Adipocyte (in vitro differentiated cells): Measurements from ENCODE around the gene LMO3.

ENCODE experiments used
- DNase-seq: peaks from one replicate; pipeline ENCODE4 v3.0.0-alpha.2; 2015; ENCODE audit warnings: low read depth
- H3K27me3 ChIP-seq: replicated peaks from 2 replicates; pipeline ENCODE4 v1.7.0; 2013; ENCODE audit warnings: mild to moderate bottlenecking, low read length, moderate library complexity; ENCODE audit not compliant: control insufficient read depth, insufficient read depth
- H3K36me3 ChIP-seq: 2 replicates; pipeline ENCODE4 v1.7.0; 2013; ENCODE audit warnings: low read length, mild to moderate bottlenecking, moderate library complexity; ENCODE audit not compliant: control insufficient read depth, insufficient read depth, severe bottlenecking
- H3K4me1 ChIP-seq: 2 replicates; pipeline ENCODE4 v1.7.0; 2013; ENCODE audit warnings: mild to moderate bottlenecking, low read length, moderate library complexity; ENCODE audit not compliant: control insufficient read depth, insufficient read depth
- H3K4me3 ChIP-seq: 2 replicates; pipeline ENCODE4 v1.7.0; 2013; ENCODE audit warnings: mild to moderate bottlenecking, low read length, moderate library complexity
- H3K9ac ChIP-seq: 2 replicates; pipeline ENCODE4 v1.7.0; 2013; ENCODE audit warnings: mild to moderate bottlenecking, low read length, moderate library complexity
- H3K9me3 ChIP-seq: 2 replicates; pipeline ENCODE4 v1.7.0; 2013; ENCODE audit warnings: mild to moderate bottlenecking, low read length, moderate library complexity; ENCODE audit not compliant: control insufficient read depth

The LMO3 gene

GRCh38 chr12:16579041-16579440, 26.9 kb downstream of the LMO3 start:
- Histone ChIP-seq H3K4me1 (peaks cover 30% of the 10 kb centered on the region), H3K9ac (peak overlapping the region; percentile 46), H3K36me3 (no peaks in the 10 kb centered on the region), H3K9me3 (no peaks in the 10 kb centered on the region), H3K4me3 (no peak overlapping the region), H3K27me3 (no peaks in the 10 kb centered on the region)
- no peak for DNase-seq

GRCh38 chr12:16573398-16574077, 32.4 kb downstream of the LMO3 start:
- no peaks in the 10 kb centered on the region for H3K36me3 ChIP-seq
- H3K9ac ChIP-seq = peak overlapping the region; percentile 60
- H3K4me1 ChIP-seq = peaks cover 24% of the 10 kb centered on the region
- DNase-seq = no peak
- H3K4me3 ChIP-seq = peak overlapping the region; percentile 31
- H3K27me3 ChIP-seq = no peaks in the 10 kb centered on the region
- no peaks in the 10 kb centered on the region for H3K9me3 ChIP-seq

- H3K4me1 ChIP-seq = peaks cover 26% of the 10 kb centered on the region
- no peak overlapping the region for H3K4me3 ChIP-seq
- H3K9me3 ChIP-seq = no peaks in the 10 kb centered on the region
- H3K36me3 ChIP-seq = no peaks in the 10 kb centered on the region
- no peak overlapping the region for H3K9ac ChIP-seq
- no peaks in the 10 kb centered on the region for H3K27me3 ChIP-seq
- no peak for DNase-seq
These were observed 37.1 kb downstream of the LMO3 start for GRCh38 chr12:16568873-16569272.

GRCh38 chr12:16564675-16565074, 41.3 kb downstream of the LMO3 start:
- no peak for DNase-seq
- H3K36me3 ChIP-seq = peaks cover 9% of the 10 kb centered on the region
- H3K4me3 ChIP-seq = no peak overlapping the region
- H3K27me3 ChIP-seq = no peaks in the 10 kb centered on the region
- peaks cover 15% of the 10 kb centered on the region for H3K4me1 ChIP-seq
- no peaks in the 10 kb centered on the region for H3K9me3 ChIP-seq
- H3K9ac ChIP-seq = no peak overlapping the region

- Histone ChIP-seq H3K9me3 (no peaks in the 10 kb centered on the region), H3K27me3 (no peaks in the 10 kb centered on the region), H3K4me3 (no peak overlapping the region), H3K9ac (no peak overlapping the region), H3K36me3 (peaks cover 19% of the 10 kb centered on the region), H3K4me1 (peaks cover 10% of the 10 kb centered on the region)
- no peak for DNase-seq
These were observed 42.5 kb downstream of the LMO3 start for GRCh38 chr12:16563504-16563903.

- DNase-seq = no peak
- H3K9ac ChIP-seq = no peak overlapping the region
- H3K27me3 ChIP-seq = no peaks in the 10 kb centered on the region
- H3K4me1 ChIP-seq = peaks cover 10% of the 10 kb centered on the region
- H3K4me3 ChIP-seq = no peak overlapping the region
- H3K36me3 ChIP-seq = peaks cover 25% of the 10 kb centered on the region
- H3K9me3 ChIP-seq = no peaks in the 10 kb centered on the region
These were observed 43.0 kb downstream of the LMO3 start for GRCh38 chr12:16562921-16563320.

GRCh38 chr12:16562435-16562834, 43.5 kb downstream of the LMO3 start:
- no peak for DNase-seq
- peaks cover 29% of the 10 kb centered on the region for H3K36me3 ChIP-seq
- H3K27me3 ChIP-seq = no peaks in the 10 kb centered on the region
- no peak overlapping the region for H3K4me3 ChIP-seq
- no peaks in the 10 kb centered on the region for H3K9me3 ChIP-seq
- no peak overlapping the region for H3K9ac ChIP-seq
- peaks cover 10% of the 10 kb centered on the region for H3K4me1 ChIP-seq

- H3K36me3 ChIP-seq = peaks cover 36% of the 10 kb centered on the region
These were observed 45.7 kb downstream of the LMO3 start for GRCh38 chr12:16560273-16560672.

GRCh38 chr12:16555630-16556029, 50.3 kb downstream of the LMO3 start:
- H3K27me3 ChIP-seq = no peaks in the 10 kb centered on the region
- peaks cover 40% of the 10 kb centered on the region for H3K36me3 ChIP-seq
- no peak for DNase-seq
- H3K9me3 ChIP-seq = no peaks in the 10 kb centered on the region
- H3K4me3 ChIP-seq = no peak overlapping the region
- peaks cover 4% of the 10 kb centered on the region for H3K4me1 ChIP-seq
- H3K9ac ChIP-seq = no peak overlapping the region

More at GRCh38 chr12:16560273-16560672, 45.7 kb downstream of the LMO3 start:
- no peak for DNase-seq
- Histone ChIP-seq H3K9ac (no peak overlapping the region), H3K4me1 (peaks cover 10% of the 10 kb centered on the region), H3K27me3 (no peaks in the 10 kb centered on the region), H3K9me3 (no peaks in the 10 kb centered on the region), H3K4me3 (no peak overlapping the region)

GRCh38 chr12:16553457-16553856, 52.5 kb downstream of the LMO3 start:
- Histone ChIP-seq H3K4me3 (no peak overlapping the region), H3K9me3 (no peaks in the 10 kb centered on the region), H3K9ac (no peak overlapping the region), H3K36me3 (peaks cover 25% of the 10 kb centered on the region), H3K4me1 (peaks cover 7% of the 10 kb centered on the region), H3K27me3 (no peaks in the 10 kb centered on the region)
- no peak for DNase-seq

GRCh38 chr12:16552301-16552700, 53.7 kb downstream of the LMO3 start:
- DNase-seq = no peak
- no peaks in the 10 kb centered on the region for H3K27me3 ChIP-seq
- no peak overlapping the region for H3K4me3 ChIP-seq
- no peak overlapping the region for H3K9ac ChIP-seq
- H3K9me3 ChIP-seq = no peaks in the 10 kb centered on the region
- peaks cover 14% of the 10 kb centered on the region for H3K36me3 ChIP-seq
- peaks cover 12% of the 10 kb centered on the region for H3K4me1 ChIP-seq

- no peak for DNase-seq
- Histone ChIP-seq H3K36me3 (peaks cover 5% of the 10 kb centered on the region), H3K4me1 (peaks cover 7% of the 10 kb centered on the region), H3K9me3 (no peaks in the 10 kb centered on the region), H3K27me3 (no peaks in the 10 kb centered on the region), H3K4me3 (no peak overlapping the region), H3K9ac (no peak overlapping the region)
These were observed 60.1 kb downstream of the LMO3 start for GRCh38 chr12:16545836-16546235.
